Liver (tissue), 2 donors: ENCODE results near the gene F13A1.

Experiments
- FOXA1 ChIP-seq: IDR thresholded peaks from 2 replicates; pipeline ENCODE4 v1.6.1; 2016; ENCODE audit warnings: antibody characterized with exemption
- HNF4G ChIP-seq: IDR thresholded peaks from 2 replicates; pipeline ENCODE4 v1.6.1; 2016; ENCODE audit warnings: antibody characterized with exemption
- donor health status: healthy.

GRCh38 chr6:6164367-6164766 lies 156.1 kb downstream of the F13A1 start:
- TF ChIP-seq HNF4G (no peak), FOXA1 (no peak)
